HepG2 (cell line): ENCODE results near the gene RBM22. TPM values are rescaled to one million over a fixed set of nuclear protein-coding genes. Genes with fewer than 3 reads are reported as not detected.

ENCODE experiments used
- ATAC-seq: fragments of 200-7000 bp; cut with Tn5 transposase; 3 replicates; pipeline ENCODE4 v1.9.1; 2020; ENCODE audit warnings: mild to moderate bottlenecking, moderate library complexity
- BruUV-seq: library from RNA; stranded (reverse); fragments of 400-500 nt; replicated peaks from 2 replicates; lab custom pipeline; 2021; lab: Mats Ljungman, UMichigan
- CTCF ChIA-PET: fragments of 300-600 bp; formaldehyde crosslinking; extraction: SDS; loops from one replicate; lab custom pipeline; 2021; ENCODE audit warnings: low total read pairs, inconsistent platforms, low intra/inter-chr PET ratio; lab: Yijun Ruan, JAX
- POLR2A ChIA-PET: fragments of 350-600 bp; sonication (Branson Sonifier 250); formaldehyde crosslinking; loops from one replicate; lab custom pipeline; 2020; ENCODE audit warnings: antibody characterized with exemption, inconsistent platforms; lab: Yijun Ruan, JAX
- DNase-seq: peaks from one replicate; pipeline ENCODE4 v3.0.0-alpha.2; 2015; ENCODE audit warnings: low spot score
- FAIRE-seq: peaks from 3 replicates; lab custom pipeline; 2011; peaks lifted over from hg19 to GRCh38; lab: Jason Lieb, UNC
- H2AFZ ChIP-seq: one replicate; pipeline ENCODE4 v1.6.1; 2011; ENCODE audit warnings: low read length, inconsistent platforms
- H3K27ac ChIP-seq: fragments of 300-600 bp; 3 replicates; pipeline ENCODE4 v1.8.0; 2011; ENCODE audit warnings: mixed run types, mild to moderate bottlenecking, mixed read lengths, low read length, inconsistent platforms; ENCODE audit not compliant: insufficient read depth; ENCODE audit errors: extremely low read length
- H3K27me3 ChIP-seq, 2 experiments: fragments of 200-600 bp in 1 of 2; 2 replicates in 1 of 2; 3 replicates in 1 of 2; pipeline versions ENCODE4 v1.6.0 to v1.8.0; 2011; ENCODE audit warnings: low read length in 2 of 2, mild to moderate bottlenecking in 2 of 2, moderate library complexity in 2 of 2, inconsistent platforms in 1 of 2; ENCODE audit not compliant: insufficient read depth in 2 of 2, control insufficient read depth in 1 of 2
- H3K36me3 ChIP-seq, 2 experiments: fragments of 200-600 bp in 1 of 2; replicated peaks in 1 of 2; 2 replicates in 1 of 2; 3 replicates in 1 of 2; pipeline versions ENCODE4 v1.5.1 to v1.8.0; 2011; ENCODE audit warnings: low read length in 2 of 2, inconsistent platforms in 1 of 2; ENCODE audit not compliant: insufficient read depth in 2 of 2, control insufficient read depth in 1 of 2
- H3K4me1 ChIP-seq: 2 replicates; pipeline ENCODE4 v1.5.1; 2012; ENCODE audit warnings: low read length, inconsistent platforms; ENCODE audit not compliant: insufficient read depth
- H3K4me2 ChIP-seq: 2 replicates; pipeline ENCODE4 v1.6.0; 2011; ENCODE audit warnings: low read depth, low read length, inconsistent platforms
- H3K4me3 ChIP-seq, 3 experiments: fragments of 200-600 bp in 1 of 3; sonication (generic), shearing (Covaris generic) in 1 of 3; replicated peaks in 1 of 3; 2 replicates each; pipeline ENCODE4 v1.5.1; 2011 to 2016; ENCODE audit warnings: low read length in 3 of 3, inconsistent platforms in 2 of 3, low read depth in 2 of 3, mild to moderate bottlenecking in 2 of 3, control low read depth in 1 of 3, mixed read lengths in 1 of 3; ENCODE audit not compliant: insufficient read depth in 1 of 3
- H3K79me2 ChIP-seq: one replicate; pipeline ENCODE4 v1.6.1; 2011; ENCODE audit warnings: low read length, inconsistent platforms; ENCODE audit not compliant: insufficient read depth
- H3K9ac ChIP-seq: 2 replicates; pipeline ENCODE4 v1.6.0; 2011; ENCODE audit warnings: mild to moderate bottlenecking, low read depth, low read length, inconsistent platforms; ENCODE audit not compliant: insufficient read depth
- H3K9me3 ChIP-seq: 2 replicates; pipeline ENCODE4 v1.5.1; 2012; ENCODE audit warnings: mild to moderate bottlenecking, low read length
- H4K20me1 ChIP-seq: 2 replicates; pipeline ENCODE4 v1.6.0; 2011; ENCODE audit warnings: inconsistent platforms, mild to moderate bottlenecking, low read length, moderate library complexity; ENCODE audit not compliant: insufficient read depth
- HNRNPL ChIP-seq: fragments of 200-400 bp; formaldehyde crosslinking; IDR thresholded peaks from 2 replicates; pipeline ENCODE4 v1.6.1; 2017; ENCODE audit warnings: mild to moderate bottlenecking, low read depth, low read length
- REXO4 ChIP-seq: sonication (generic); formaldehyde crosslinking; IDR thresholded peaks from 2 replicates; pipeline ENCODE4 v1.8.0; 2022; ENCODE audit warnings: missing genetic modification reagents, mild to moderate bottlenecking, borderline replicate concordance
- SOX5 ChIP-seq: IDR thresholded peaks from 2 replicates; pipeline ENCODE4 v1.6.1; 2016; ENCODE audit warnings: borderline replicate concordance
- THYN1 ChIP-seq: sonication (generic); formaldehyde crosslinking; IDR thresholded peaks from 2 replicates; pipeline ENCODE4 v1.8.1; 2023; ENCODE audit warnings: low read depth, mild to moderate bottlenecking, moderate library complexity, missing genetic modification reagents, borderline replicate concordance
- ZNF337 ChIP-seq: sonication (generic); formaldehyde crosslinking; IDR thresholded peaks from 2 replicates; pipeline ENCODE4 v1.5.1; 2020; ENCODE audit warnings: missing genetic modification reagents, low read depth, mild to moderate bottlenecking, borderline replicate concordance
- ZNF549 ChIP-seq: sonication (generic); formaldehyde crosslinking; IDR thresholded peaks from 2 replicates; pipeline ENCODE4 v1.5.0; 2020; ENCODE audit warnings: missing genetic modification reagents
- ZNF589 ChIP-seq: sonication (generic); formaldehyde crosslinking; conservative IDR thresholded peaks from 2 replicates; pipeline ENCODE4 v1.8.0; 2022; ENCODE audit warnings: mild to moderate bottlenecking, moderate library complexity, missing genetic modification reagents
- ZNF670 ChIP-seq: sonication (generic); formaldehyde crosslinking; IDR thresholded peaks from 2 replicates; pipeline ENCODE4 v1.8.0; 2022; ENCODE audit warnings: mild to moderate bottlenecking, missing genetic modification reagents, borderline replicate concordance
- ZNF674 ChIP-seq: sonication (generic); formaldehyde crosslinking; IDR thresholded peaks from 2 replicates; pipeline ENCODE4 v1.5.0; 2020; ENCODE audit warnings: low read depth, mild to moderate bottlenecking, missing genetic modification reagents
- ZNF746 ChIP-seq: sonication (generic); formaldehyde crosslinking; IDR thresholded peaks from 2 replicates; pipeline ENCODE4 v1.8.0; 2022; ENCODE audit warnings: mild to moderate bottlenecking, missing genetic modification reagents
- ZNF749 ChIP-seq: sonication (generic); formaldehyde crosslinking; IDR thresholded peaks from 2 replicates; pipeline ENCODE4 v1.8.0; 2022; ENCODE audit warnings: mild to moderate bottlenecking, missing genetic modification reagents, moderate library complexity, borderline replicate concordance
- ZNF891 ChIP-seq: sonication (generic); formaldehyde crosslinking; IDR thresholded peaks from 2 replicates; pipeline ENCODE4 v1.5.0; 2020; ENCODE audit warnings: mild to moderate bottlenecking, missing genetic modification reagents
- WGBS: methylation state at CpG from one replicate; pipeline ENCODE4 v1.1.6; 2017; ENCODE audit warnings: low lambda C conversion rate; 5-methylcytosine and 5-hydroxymethylcytosine counted together
- in situ Hi-C: cut with HindIII; loops from 2 replicates; pipeline ENCODE4 v1.10.0; 2017; ENCODE audit warnings: low pct_unique_long_range_greater_than_20kb; ENCODE audit not compliant: extremely low pct_ligation_motif_present
- intact Hi-C: fragments of 100-400 bp; cut with micrococcal nuclease; formaldehyde crosslinking; loops from one replicate; pipeline ENCODE4 v1.10.0; 2022; ENCODE audit not compliant: unreplicated experiment
- polyA plus RNA-seq, 8 experiments: library from polyadenylated mRNA; depleted of rRNA in 3 of 8; stranded (reverse) in 7 of 8; unstranded in 1 of 8; fragments of >200 nt; fragmentation: Illumina TruSeq in 4 of 8; extraction: Trizol in 4 of 8; gene quantifications; 2 replicates each; pipeline versions ENCODE4 v1.2.1 to v1.2.3, GENCODE V29; 2011 to 2016; ENCODE audit warnings: low read depth in 4 of 8, missing spikeins in 1 of 8, mixed read lengths in 1 of 8; ENCODE audit not compliant: insufficient read depth in 1 of 8
- total RNA-seq, 5 experiments: library from RNA; depleted of rRNA; stranded (reverse); fragments of >200 nt; fragmentation: Illumina TruSeq; extraction: Trizol; gene quantifications; 2 replicates each; pipeline ENCODE4 v1.2.3, GENCODE V29; 2016; ENCODE audit warnings: low read depth in 1 of 5
- TF ChIP-seq, protein P1 (sequence below): sonication (generic); formaldehyde crosslinking; IDR thresholded peaks from 2 replicates; pipeline ENCODE4 v1.9.0; 2021; ENCODE audit warnings: missing genetic modification reagents, borderline replicate concordance
- TF ChIP-seq, protein P2 (sequence below): sonication (generic); formaldehyde crosslinking; IDR thresholded peaks from 2 replicates; pipeline ENCODE4 v1.4.0; 2020; ENCODE audit warnings: missing genetic modification reagents

Gene RBM22
- total and polyA plus RNA-seq, 2 of the 13 experiments (the other 11 are each of a cell fraction or from before 2014, with no cell fraction given) = 28.3 to 35.0 TPM

DNA sequence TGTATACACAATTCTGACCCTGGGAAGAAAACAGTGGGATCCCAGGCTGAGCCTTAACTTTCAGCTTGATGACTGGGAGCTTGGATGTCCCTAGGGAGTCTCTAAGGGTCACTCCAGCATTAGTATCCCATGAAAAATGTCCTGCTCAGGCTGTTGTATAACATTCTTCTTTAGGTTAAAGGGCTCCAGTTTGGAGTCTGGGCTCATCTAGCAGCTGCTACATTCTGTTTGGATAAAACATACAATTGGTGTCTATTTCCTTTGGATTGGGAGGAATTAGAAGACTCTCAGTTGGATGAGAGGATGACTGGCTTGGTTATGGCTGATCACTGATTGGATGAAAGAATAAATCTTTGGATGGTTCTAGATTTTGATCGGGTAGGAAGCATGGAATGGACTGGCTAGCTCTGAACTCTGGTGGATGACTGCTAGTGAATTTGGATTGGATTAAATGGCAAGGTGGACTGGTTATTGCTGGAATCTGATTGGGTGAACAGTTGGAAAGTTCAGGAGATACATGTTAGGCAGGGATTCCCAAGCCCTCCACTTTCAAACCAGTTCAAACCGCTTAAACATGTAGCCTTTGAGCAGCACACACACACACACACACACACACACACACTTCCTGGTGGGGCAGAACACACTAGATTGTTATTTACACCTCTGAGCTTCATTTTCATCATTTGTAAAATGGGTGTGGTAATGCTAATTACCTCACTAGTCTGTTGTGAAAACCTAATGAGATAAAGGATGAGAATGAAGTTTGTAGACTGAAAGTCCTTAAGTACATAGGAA lies 46.9 kb downstream of the RBM22 start:
- in situ Hi-C loops (loop anchor here (25.0 kb wide), 1 partner anchor 192 kb away; no protein-coding TSS in a partner anchor), intact Hi-C loops (no loop called here)
- Histone ChIP-seq H3K27me3 (peaks cover 2 to 3% of the 10 kb centered on the region in 2 experiments; a peak in 2 of 5 replicates), H3K27ac (no peak overlapping the region), H3K79me2 (no peaks in the 10 kb centered on the region), H2AFZ (no peak overlapping the region), H3K4me2 (no peak overlapping the region), H3K36me3 (no peaks in the 10 kb centered on the region), H3K4me3 (no peak overlapping the region), H3K4me1 (peaks cover 28% of the 10 kb centered on the region), H4K20me1 (no peaks in the 10 kb centered on the region), H3K9ac (no peak overlapping the region), H3K9me3 (no peaks in the 10 kb centered on the region)
- ChIA-PET CTCF (interaction anchor here (1.7 to 3.5 kb wide), 2 partner anchors 91 to 93 kb away, joined by 5 to 16 read pairs; no protein-coding TSS in a partner anchor), POLR2A (interaction anchor here (1.0 kb wide), 1 partner anchor 9 kb away, joined by 3 read pairs; no protein-coding TSS in a partner anchor)
- DNase-seq (no peak), ATAC-seq (no peak), FAIRE-seq (no peak)
- WGBS = 84% methylated on average over 2 of the region's 2 CpGs
- TF ChIP-seq, protein P1, sequence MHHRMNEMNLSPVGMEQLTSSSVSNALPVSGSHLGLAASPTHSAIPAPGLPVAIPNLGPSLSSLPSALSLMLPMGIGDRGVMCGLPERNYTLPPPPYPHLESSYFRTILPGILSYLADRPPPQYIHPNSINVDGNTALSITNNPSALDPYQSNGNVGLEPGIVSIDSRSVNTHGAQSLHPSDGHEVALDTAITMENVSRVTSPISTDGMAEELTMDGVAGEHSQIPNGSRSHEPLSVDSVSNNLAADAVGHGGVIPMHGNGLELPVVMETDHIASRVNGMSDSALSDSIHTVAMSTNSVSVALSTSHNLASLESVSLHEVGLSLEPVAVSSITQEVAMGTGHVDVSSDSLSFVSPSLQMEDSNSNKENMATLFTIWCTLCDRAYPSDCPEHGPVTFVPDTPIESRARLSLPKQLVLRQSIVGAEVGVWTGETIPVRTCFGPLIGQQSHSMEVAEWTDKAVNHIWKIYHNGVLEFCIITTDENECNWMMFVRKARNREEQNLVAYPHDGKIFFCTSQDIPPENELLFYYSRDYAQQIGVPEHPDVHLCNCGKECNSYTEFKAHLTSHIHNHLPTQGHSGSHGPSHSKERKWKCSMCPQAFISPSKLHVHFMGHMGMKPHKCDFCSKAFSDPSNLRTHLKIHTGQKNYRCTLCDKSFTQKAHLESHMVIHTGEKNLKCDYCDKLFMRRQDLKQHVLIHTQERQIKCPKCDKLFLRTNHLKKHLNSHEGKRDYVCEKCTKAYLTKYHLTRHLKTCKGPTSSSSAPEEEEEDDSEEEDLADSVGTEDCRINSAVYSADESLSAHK (CRISPR knock-in tag) = no peak
- TF ChIP-seq, protein P2, sequence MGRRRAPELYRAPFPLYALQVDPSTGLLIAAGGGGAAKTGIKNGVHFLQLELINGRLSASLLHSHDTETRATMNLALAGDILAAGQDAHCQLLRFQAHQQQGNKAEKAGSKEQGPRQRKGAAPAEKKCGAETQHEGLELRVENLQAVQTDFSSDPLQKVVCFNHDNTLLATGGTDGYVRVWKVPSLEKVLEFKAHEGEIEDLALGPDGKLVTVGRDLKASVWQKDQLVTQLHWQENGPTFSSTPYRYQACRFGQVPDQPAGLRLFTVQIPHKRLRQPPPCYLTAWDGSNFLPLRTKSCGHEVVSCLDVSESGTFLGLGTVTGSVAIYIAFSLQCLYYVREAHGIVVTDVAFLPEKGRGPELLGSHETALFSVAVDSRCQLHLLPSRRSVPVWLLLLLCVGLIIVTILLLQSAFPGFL (CRISPR knock-in tag) = no peak
- TF ChIP-seq ZNF891 (CRISPR knock-in tag) (no peak), THYN1 (CRISPR knock-in tag) (no peak), SOX5 (CRISPR knock-in tag) (no peak), ZNF670 (no peak), ZNF674 (CRISPR knock-in tag) (no peak), ZNF589 (no peak), HNRNPL (no peak), REXO4 (CRISPR knock-in tag) (no peak), ZNF337 (no peak), ZNF749 (no peak), ZNF746 (CRISPR knock-in tag) (no peak), ZNF549 (CRISPR knock-in tag) (no peak)
- BruUV-seq = no TSS peak
